SK-N-SH (cell line): ENCODE results near the gene HPCAL4. TPM values are rescaled to one million over a fixed set of nuclear protein-coding genes. Genes with fewer than 3 reads are reported as not detected.

Source experiments
- CTCF ChIA-PET: fragments of 300-600, 350-600 bp; formaldehyde crosslinking; extraction: SDS; loops from one replicate; lab custom pipeline; 2021; lab: Yijun Ruan, JAX
- POLR2A ChIA-PET: fragments of 350-600 bp; sonication (Branson Sonifier 250); formaldehyde crosslinking; extraction: SDS; loops from one replicate; lab custom pipeline; 2020; ENCODE audit warnings: antibody characterized with exemption, inconsistent platforms; lab: Yijun Ruan, JAX
- DNase-seq: peaks from one replicate; pipeline ENCODE4 v3.0.0; 2012
- H2AFZ ChIP-seq: fragments of 200-600 bp; sonication (generic); 2 replicates; pipeline ENCODE4 v1.8.1; 2016; ENCODE audit warnings: antibody characterized with exemption, mild to moderate bottlenecking, low read depth
- H3F3A ChIP-seq: fragments of 200-600 bp; sonication (generic); replicated peaks from 2 replicates; pipeline ENCODE3; 2016; ENCODE audit warnings: antibody characterized with exemption, mild to moderate bottlenecking; ENCODE audit not compliant: insufficient read depth
- H3K27ac ChIP-seq, 2 experiments: fragments of 200-500 bp in 1 of 2; fragments of 200-600 bp in 1 of 2; sonication (Bioruptor generic) in 1 of 2; sonication (generic), shearing (Covaris generic) in 1 of 2; 2 replicates each; pipeline versions ENCODE4 v1.5.1 to v1.6.1; 2014 to 2016; ENCODE audit warnings: low read depth in 2 of 2, inconsistent platforms in 1 of 2, low read length in 1 of 2, mild to moderate bottlenecking in 1 of 2, mixed read lengths in 1 of 2
- H3K27me3 ChIP-seq: fragments of 200-600 bp; sonication (generic), shearing (Covaris generic); 2 replicates; pipeline ENCODE4 v1.6.1; 2016; ENCODE audit warnings: mixed run types; ENCODE audit not compliant: insufficient read depth
- H3K36me3 ChIP-seq, 2 experiments: fragments of 200-500 bp in 1 of 2; fragments of 200-600 bp in 1 of 2; sonication (Bioruptor generic) in 1 of 2; sonication (generic) in 1 of 2; replicated peaks in 1 of 2; 2 replicates each; pipeline versions ENCODE3 to v1.5.1; 2014 to 2016; ENCODE audit warnings: low read length in 1 of 2, mild to moderate bottlenecking in 1 of 2; ENCODE audit not compliant: insufficient read depth in 2 of 2, control insufficient read depth in 1 of 2
- H3K4me1 ChIP-seq, 2 experiments: fragments of 200-500 bp in 1 of 2; fragments of 200-600 bp in 1 of 2; sonication (Bioruptor generic) in 1 of 2; sonication (generic), shearing (Covaris generic) in 1 of 2; 2 replicates each; pipeline versions ENCODE4 v1.5.1 to v1.6.1; 2014 to 2016; ENCODE audit warnings: low read depth in 1 of 2, low read length in 1 of 2, mixed run types in 1 of 2; ENCODE audit not compliant: insufficient read depth in 2 of 2, control insufficient read depth in 1 of 2
- H3K4me2 ChIP-seq: fragments of 200-600 bp; sonication (generic), shearing (Covaris generic); 2 replicates; pipeline ENCODE4 v1.6.1; 2017; ENCODE audit warnings: mixed run types
- H3K4me3 ChIP-seq, 2 experiments: fragments of 200-500 bp in 1 of 2; fragments of 200-600 bp in 1 of 2; sonication (Bioruptor generic) in 1 of 2; sonication (generic), shearing (Covaris generic) in 1 of 2; 2 replicates each; pipeline versions ENCODE4 v1.5.1 to v1.8.1; 2014 to 2016; ENCODE audit warnings: low read depth in 2 of 2, inconsistent platforms in 1 of 2, low read length in 1 of 2, mild to moderate bottlenecking in 1 of 2, mixed read lengths in 1 of 2, moderate library complexity in 1 of 2
- H3K79me2 ChIP-seq: fragments of 200-600 bp; sonication (generic); 2 replicates; pipeline ENCODE4 v1.8.1; 2017; ENCODE audit warnings: mild to moderate bottlenecking; ENCODE audit not compliant: insufficient read depth
- H3K9ac ChIP-seq: fragments of 200-600 bp; sonication (generic); 2 replicates; pipeline ENCODE4 v1.6.1; 2017; ENCODE audit warnings: mixed run types
- H3K9me2 ChIP-seq: fragments of 200-600 bp; sonication (generic); 2 replicates; pipeline ENCODE4 v1.6.1; 2017; ENCODE audit warnings: mixed run types
- H3K9me3 ChIP-seq: fragments of 200-600 bp; sonication (generic); 2 replicates; pipeline ENCODE4 v1.6.1; 2017; ENCODE audit warnings: mixed run types, mild to moderate bottlenecking, moderate library complexity
- H4K20me1 ChIP-seq: fragments of 200-600 bp; sonication (generic); 2 replicates; pipeline ENCODE4 v1.6.1; 2017; ENCODE audit warnings: mild to moderate bottlenecking, mixed run types; ENCODE audit not compliant: insufficient read depth
- EP300 ChIP-seq, 2 experiments: IDR thresholded peaks; 2 replicates each; pipeline versions ENCODE4 v1.4.0 to v1.6.1; 2012; ENCODE audit warnings: borderline replicate concordance in 1 of 2, low read depth in 1 of 2, low read length in 1 of 2
- FOXJ3 ChIP-seq: sonication (generic); formaldehyde crosslinking; IDR thresholded peaks from 2 replicates; pipeline ENCODE4 v1.5.1; 2020; ENCODE audit warnings: mild to moderate bottlenecking, missing genetic modification reagents
- FOXM1 ChIP-seq: IDR thresholded peaks from 2 replicates; pipeline ENCODE4 v1.4.0; 2012; ENCODE audit warnings: low read depth, mild to moderate bottlenecking
- GABPA ChIP-seq: IDR thresholded peaks from 2 replicates; pipeline ENCODE4 v1.4.0; 2012; ENCODE audit warnings: low read depth, mild to moderate bottlenecking
- MXI1 ChIP-seq: IDR thresholded peaks from 2 replicates; pipeline ENCODE4 v1.6.1; 2012; ENCODE audit warnings: mild to moderate bottlenecking, low read depth, low read length, improper control_type of control experiment
- USF2 ChIP-seq: fragments of 150-350 bp; IDR thresholded peaks from 2 replicates; pipeline ENCODE4 v1.6.1; 2017; ENCODE audit warnings: antibody characterized with exemption, low read length, low read depth, borderline replicate concordance
- YY1 ChIP-seq: IDR thresholded peaks from 2 replicates; pipeline ENCODE4 v1.4.0; 2012; ENCODE audit warnings: low read depth, mild to moderate bottlenecking
- WGBS: methylation state at CpG from one replicate; pipeline ENCODE4 v1.1.6; 2017; ENCODE audit warnings: low lambda C conversion rate; 5-methylcytosine and 5-hydroxymethylcytosine counted together
- polyA plus RNA-seq, 3 experiments: library from polyadenylated mRNA; depleted of rRNA; stranded (reverse); fragments of >200 nt; gene quantifications; 2 replicates each; pipeline ENCODE4 v1.2.3, GENCODE V29; 2012

Gene HPCAL4
- polyA plus RNA-seq, 1 of the 3 experiments (the other 2 are of a cell fraction) = 0.15 TPM

GRCh38 chr1:39671793-39672550 is 19.3 kb downstream of the HPCAL4 start, which contains the start of gene NT5C1A:
NT5C1A (minus strand) TSS chr1:39672107; CDS start chr1:39672038, 69 bp downstream.
- ChIA-PET CTCF (interaction anchor here (0.8 to 11.3 kb wide), 20 partner anchors 8 to 126 kb away, joined by 3 to 260 read pairs (median 8); partner anchors contain the start of gene HPCAL4), POLR2A (interaction anchor here (0.6 to 7.3 kb wide), 9 partner anchors 10 to 798 kb away, joined by 3 to 95 read pairs (median 7); partner anchors contain the start of gene HPCAL4)
- TF ChIP-seq GABPA (no peak), MXI1 (no peak)
- H3K27ac ChIP-seq = peak within 1 kb of the TSS in 1 of 2 experiments; percentile 87; a peak in 2 of 4 replicates
- peak; percentile 89 for DNase-seq
- H3K79me2 ChIP-seq = no peaks in the 10 kb centered on the region
- H3K9me2 ChIP-seq = no peaks in the 10 kb centered on the region
- H3K4me2 ChIP-seq = peak within 1 kb of the TSS; percentile 93
- peaks cover 46% of the 10 kb centered on the region for H3K27me3 ChIP-seq
- no peaks in the 10 kb centered on the region for H3F3A ChIP-seq
- H3K9me3 ChIP-seq = no peaks in the 10 kb centered on the region
- 9% methylated on average over 30 of the region's 55 CpGs for WGBS
- no peaks in the 10 kb centered on the region for H3K36me3 ChIP-seq
- peak within 1 kb of the TSS; percentile 70; the same call in 1 of the 2 replicates for H2AFZ ChIP-seq
- peak within 1 kb of the TSS; percentile 57 to 63 for H3K4me3 ChIP-seq
- H3K9ac ChIP-seq = no peak within 1 kb of the TSS
- peaks cover 0 to 27% of the 10 kb centered on the region in 2 experiments; a peak in 1 of 4 replicates for H3K4me1 ChIP-seq
- no peaks in the 10 kb centered on the region for H4K20me1 ChIP-seq

GRCh38 chr1:39671433-39671792 is 19.8 kb downstream of the HPCAL4 start:
- H3K4me3 ChIP-seq = peak overlapping the region; percentile 57 to 63
- POLR2A ChIA-PET = interaction anchor here (0.6 to 7.3 kb wide), 8 partner anchors 9 to 65 kb away, joined by 3 to 95 read pairs (median 7); partner anchors contain the start of gene HPCAL4
- no peak overlapping the region for H3K9ac ChIP-seq
- H3K36me3 ChIP-seq = no peaks in the 10 kb centered on the region
- peak overlapping the region in 1 of 2 experiments; percentile 87; a peak in 2 of 4 replicates for H3K27ac ChIP-seq
- WGBS = 0% methylated on average over 7 of the region's 26 CpGs
- H3K79me2 ChIP-seq = no peaks in the 10 kb centered on the region
- H3K9me3 ChIP-seq = no peaks in the 10 kb centered on the region
- no peak for TF ChIP-seq YY1
- TF ChIP-seq FOXJ3 (CRISPR knock-in tag) = peak; percentile 25; the same call in 1 of the 2 replicates
- 0 out of 4 replicates have a peak, but pooled peaks of 1 of the 2 experiments have one; percentile 22 for TF ChIP-seq EP300 (IDR thresholded peaks at IDR 0.05; ENCODE audit: borderline replicate concordance in 1 of 2, low read depth in 1 of 2, low read length in 1 of 2)
- DNase-seq = peak; percentile 85
- H2AFZ ChIP-seq = peak overlapping the region; percentile 70; the same call in 1 of the 2 replicates
- H3K4me2 ChIP-seq = peak overlapping the region; percentile 93
- no peaks in the 10 kb centered on the region for H3F3A ChIP-seq
- H3K4me1 ChIP-seq = peaks cover 0 to 27% of the 10 kb centered on the region in 2 experiments; a peak in 1 of 4 replicates
- H3K27me3 ChIP-seq = peaks cover 46% of the 10 kb centered on the region
- CTCF ChIA-PET = interaction anchor here (0.8 to 11.3 kb wide), 11 partner anchors 13 to 95 kb away, joined by 3 to 260 read pairs (median 10); partner anchors contain the start of genes HPCAL4 and PABPC4
- H4K20me1 ChIP-seq = no peaks in the 10 kb centered on the region
- no peaks in the 10 kb centered on the region for H3K9me2 ChIP-seq

GRCh38 chr1:39670689-39671088 is 20.5 kb downstream of the HPCAL4 start:
- Histone ChIP-seq H3K79me2 (no peaks in the 10 kb centered on the region), H2AFZ (no peak overlapping the region), H3K9me3 (no peaks in the 10 kb centered on the region), H3K4me3 (peak overlapping the region in 1 of 2 experiments; percentile 57; a peak in 2 of 4 replicates), H3K27ac (peak overlapping the region in 1 of 2 experiments; percentile 87; a peak in 2 of 4 replicates), H3K27me3 (peaks cover 46% of the 10 kb centered on the region), H3K4me2 (no peak overlapping the region), H3F3A (no peaks in the 10 kb centered on the region)
- DNase-seq = peak; percentile 72
- CTCF ChIA-PET = interaction anchor here (0.8 to 11.3 kb wide), 12 partner anchors 14 to 129 kb away, joined by 3 to 260 read pairs (median 6); partner anchors contain the start of genes HPCAL4 and PABPC4
- 80% methylated on average over 1 of the region's 1 CpG for WGBS
- TF ChIP-seq FOXM1 (no peak), USF2 (no peak), MXI1 (peak; percentile 21; the same call in 1 of the 2 replicates), YY1 (no peak)
- TF ChIP-seq, all 33 proteins: peak for 1
- Histone ChIP-seq H3K9ac (no peak overlapping the region), H4K20me1 (no peaks in the 10 kb centered on the region), H3K4me1 (peaks cover 0 to 29% of the 10 kb centered on the region in 2 experiments; a peak in 1 of 4 replicates), H3K36me3 (no peaks in the 10 kb centered on the region), H3K9me2 (no peaks in the 10 kb centered on the region)
- POLR2A ChIA-PET = interaction anchor here (0.6 to 7.3 kb wide), 10 partner anchors 8 to 574 kb away, joined by 3 to 95 read pairs (median 6); partner anchors contain the start of gene HPCAL4
